Measurements from ENCODE around the gene CEBPE.
A peak's percentile ranks its signal among the peaks of the same experiment; 100 is the strongest.

CEBPE gene

GRCh38 chr14:23101986-23102625, 16.9 kb downstream of the CEBPE start:
- no peak for FAIRE-seq

- FAIRE-seq, result no peak
Measured at GRCh38 chr14:23101213-23101970, 17.7 kb downstream of the CEBPE start.

GRCh38 chr14:23099212-23099861, 19.7 kb downstream of the CEBPE start:
- no peak for FAIRE-seq

GRCh38 chr14:23097786-23098185, 21.3 kb downstream of the CEBPE start:
- FAIRE-seq, result no peak

GRCh38 chr14:23095196-23096108, 23.6 kb downstream of the CEBPE start, which contains the start of gene C14orf119:
Gene C14orf119, plus strand, starts transcription at chr14:23095505. Its CDS starts 2,154 bp downstream, at chr14:23097659.
- FAIRE-seq, result peak; percentile 97

GRCh38 chr14:23094666-23095195, 24.3 kb downstream of the CEBPE start, which contains the start of gene ACIN1:
Gene ACIN1, minus strand, starts transcription at chr14:23095136. Its CDS starts 24 bp downstream, at chr14:23095112.
- no peak for FAIRE-seq

GRCh38 chr14:23093991-23094665, 24.9 kb downstream of the CEBPE start:
- FAIRE-seq, result no peak

GRCh38 chr14:23093526-23093925, 25.5 kb downstream of the CEBPE start:
- FAIRE-seq, result no peak

GRCh38 chr14:23093104-23093503, 26.0 kb downstream of the CEBPE start:
- FAIRE-seq, result no peak

GRCh38 chr14:23091294-23092225, 27.5 kb downstream of the CEBPE start:
- FAIRE-seq, result no peak

- no peak for FAIRE-seq
Measured at GRCh38 chr14:23090254-23090636, 28.8 kb downstream of the CEBPE start.

- FAIRE-seq, result no peak
Measured at GRCh38 chr14:23089498-23090253, 29.4 kb downstream of the CEBPE start.

- FAIRE-seq, result no peak
Measured at GRCh38 chr14:23086565-23086964, 32.5 kb downstream of the CEBPE start.

GRCh38 chr14:23085458-23085857, 33.6 kb downstream of the CEBPE start:
- FAIRE-seq, result no peak

- no peak for FAIRE-seq
Measured at GRCh38 chr14:23080474-23080873, 38.6 kb downstream of the CEBPE start.

- FAIRE-seq, result no peak
Measured at GRCh38 chr14:23079716-23080115, 39.3 kb downstream of the CEBPE start.

- no peak for FAIRE-seq
Measured at GRCh38 chr14:23078692-23079116, 40.4 kb downstream of the CEBPE start.

- FAIRE-seq, result no peak
Measured at GRCh38 chr14:23077962-23078361, 41.1 kb downstream of the CEBPE start.

GRCh38 chr14:23076785-23077408, 42.2 kb downstream of the CEBPE start:
- FAIRE-seq, result peak; percentile 17

Data from islet of Langerhans (tissue), 1 donor.